GM10266 (cell line): ENCODE data around the gene FEZF2.
A peak's percentile ranks its signal among the peaks of the same experiment; 100 is the strongest.

Experiments
- DNase-seq: peaks from one replicate; pipeline ENCODE4 v3.0.0; 2012; ENCODE audit errors: extremely low spot score
- CTCF ChIP-seq: IDR thresholded peaks from 2 replicates; pipeline ENCODE4 v1.5.1; 2012; ENCODE audit warnings: mild to moderate bottlenecking, low read depth; ENCODE audit not compliant: control insufficient read depth, insufficient read depth; ENCODE audit errors: missing control alignments

Gene FEZF2

GRCh38 chr3:62378921-62379320 is 5.6 kb upstream of the FEZF2 start:
- TF ChIP-seq CTCF = no peak

GRCh38 chr3:62378311-62378789 is 5.0 kb upstream of the FEZF2 start:
- no peak for DNase-seq
- no peak for TF ChIP-seq CTCF

More at GRCh38 chr3:62378921-62379320, 5.6 kb upstream of the FEZF2 start:
- DNase-seq = no peak

GRCh38 chr3:62376906-62377877 is 3.8 kb upstream of the FEZF2 start:
- TF ChIP-seq CTCF = no peak
- DNase-seq = no peak

GRCh38 chr3:62376454-62376720 is 3.0 kb upstream of the FEZF2 start:
- TF ChIP-seq CTCF = no peak
- no peak for DNase-seq

GRCh38 chr3:62375655-62376453 is 2.5 kb upstream of the FEZF2 start:
- TF ChIP-seq CTCF = no peak
- DNase-seq = no peak

GRCh38 chr3:62374341-62375218 is 1.2 kb upstream of the FEZF2 start:
- TF ChIP-seq CTCF = no peak
- DNase-seq = peak; percentile 24
